ENCODE results near the gene CIITA.

Gene CIITA

GRCh38 chr16:10942352-10943063 lies 65.5 kb downstream of the CIITA start, which contains the start of gene DEXI:
Gene DEXI (minus strand): TSS chr16:10942468. CDS start chr16:10942005, 463 bp downstream.
- Histone ChIP-seq H3K4me3 (replicated peaks; ENCODE audit: insufficient read depth, low read length) (peak within 1 kb of the TSS; percentile 69), H3K27me3 (ENCODE audit: insufficient read depth, poor library complexity, severe bottlenecking) (no peaks in the 10 kb centered on the region), H3K27ac (replicated peaks) (peak within 1 kb of the TSS; percentile 70)
- DNase-seq (ENCODE audit: low read depth in 1 of 2, low spot score in 1 of 2), result peak; percentile 84 to 89
- no peak for TF ChIP-seq GABPA (IDR thresholded peaks at IDR 0.05; ENCODE audit: low read depth)
- TF ChIP-seq CTCF (IDR thresholded peaks at IDR 0.05; ENCODE audit: insufficient read depth, low read length), result no peak
- no peak for TF ChIP-seq SPI1 (IDR thresholded peaks at IDR 0.05; ENCODE audit: borderline replicate concordance, low read depth)
- peak; percentile 16 for TF ChIP-seq REST (IDR thresholded peaks at IDR 0.05; ENCODE audit: insufficient replicate concordance, low read depth)
- TF ChIP-seq POLR2AphosphoS5 (IDR thresholded peaks at IDR 0.05; ENCODE audit: low read depth), result peak; percentile 31; the same call in 1 of the 2 replicates

GRCh38 chr16:10943064-10943353 lies 66.0 kb downstream of the CIITA start:
- TF ChIP-seq REST (IDR thresholded peaks at IDR 0.05; ENCODE audit: insufficient replicate concordance, low read depth) (no peak), SPI1 (IDR thresholded peaks at IDR 0.05; ENCODE audit: borderline replicate concordance, low read depth) (no peak), CTCF (IDR thresholded peaks at IDR 0.05; ENCODE audit: insufficient read depth, low read length) (no peak), POLR2AphosphoS5 (IDR thresholded peaks at IDR 0.05; ENCODE audit: low read depth) (no peak), GABPA (IDR thresholded peaks at IDR 0.05; ENCODE audit: low read depth) (no peak)

GRCh38 chr16:10944249-10945064 lies 67.5 kb downstream of the CIITA start, which contains the start of gene CLEC16A:
Gene CLEC16A (plus strand): TSS chr16:10944564. CDS start chr16:10944718, 154 bp downstream.
- TF ChIP-seq GABPA (IDR thresholded peaks at IDR 0.05; ENCODE audit: low read depth) (peak; percentile 56; the same call in 1 of the 2 replicates), SPI1 (IDR thresholded peaks at IDR 0.05; ENCODE audit: borderline replicate concordance, low read depth) (no peak; the same call in 1 of the 2 replicates), POLR2AphosphoS5 (IDR thresholded peaks at IDR 0.05; ENCODE audit: low read depth) (peak; percentile 41; the same call in 1 of the 2 replicates)
- no peaks in the 10 kb centered on the region for H3K27me3 ChIP-seq (ENCODE audit: insufficient read depth, poor library complexity, severe bottlenecking)
- peak within 1 kb of the TSS; percentile 94 for H3K4me3 ChIP-seq (replicated peaks; ENCODE audit: insufficient read depth, low read length)
- peak; percentile 93 to 97 for DNase-seq (ENCODE audit: low read depth in 1 of 2, low spot score in 1 of 2)
- H3K27ac ChIP-seq (replicated peaks), result peak within 1 kb of the TSS; percentile 74

More at GRCh38 chr16:10943064-10943353, 66.0 kb downstream of the CIITA start:
- no peak overlapping the region for H3K27ac ChIP-seq (replicated peaks)
- H3K27me3 ChIP-seq (ENCODE audit: insufficient read depth, poor library complexity, severe bottlenecking), result no peaks in the 10 kb centered on the region
- no peak overlapping the region for H3K4me3 ChIP-seq (replicated peaks; ENCODE audit: insufficient read depth, low read length)
- DNase-seq (ENCODE audit: low read depth in 1 of 2, low spot score in 1 of 2), result no peak
